ENCODE results near the gene KLK13. TPM values are rescaled to one million over a fixed set of nuclear protein-coding genes. Genes with fewer than 3 reads are reported as not detected.

Gene KLK13, protein sequence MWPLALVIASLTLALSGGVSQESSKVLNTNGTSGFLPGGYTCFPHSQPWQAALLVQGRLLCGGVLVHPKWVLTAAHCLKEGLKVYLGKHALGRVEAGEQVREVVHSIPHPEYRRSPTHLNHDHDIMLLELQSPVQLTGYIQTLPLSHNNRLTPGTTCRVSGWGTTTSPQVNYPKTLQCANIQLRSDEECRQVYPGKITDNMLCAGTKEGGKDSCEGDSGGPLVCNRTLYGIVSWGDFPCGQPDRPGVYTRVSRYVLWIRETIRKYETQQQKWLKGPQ
- total RNA-seq: not detected in 2 replicates

DNA sequence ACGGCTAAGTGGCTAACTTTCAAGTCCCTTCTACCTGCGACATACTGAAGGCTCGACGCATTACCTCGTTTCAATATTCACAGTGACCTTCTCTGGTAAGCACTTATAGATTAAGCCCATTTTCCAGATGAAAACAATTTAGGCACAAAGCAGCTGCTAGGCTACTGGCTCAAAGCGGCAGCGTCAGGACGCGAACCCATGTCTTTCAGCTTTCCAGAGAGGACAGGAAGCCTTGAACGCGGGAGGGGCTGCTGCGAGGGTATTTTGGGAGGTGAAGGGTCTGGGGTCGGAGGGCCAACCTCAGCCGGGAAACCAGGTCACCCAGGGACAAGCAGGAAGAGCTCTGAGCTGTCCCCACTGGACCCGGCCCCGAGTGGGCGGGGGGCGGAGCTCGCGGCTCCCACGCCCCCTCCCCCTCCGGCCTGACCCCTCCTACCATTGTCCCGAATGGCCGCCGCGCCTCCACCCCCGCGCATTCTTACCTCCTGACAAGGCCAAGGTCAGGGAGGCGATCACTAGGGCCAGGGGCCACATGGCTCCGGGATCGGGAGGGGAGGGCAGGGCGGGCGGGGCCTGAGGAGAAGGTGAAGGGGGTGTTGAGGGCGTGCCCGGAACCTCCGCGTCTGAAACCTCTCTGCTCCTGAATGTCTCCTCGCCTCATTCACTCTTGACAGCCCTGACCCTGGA lies at the start of gene KLK13:
TSS of gene KLK13 (minus strand) at position 559 of the 687 bp plus-strand sequence. CDS start at position 534, 25 bp downstream.
- DNase-seq (ENCODE audit: low read depth in 2 of 2): no peak

DNA sequence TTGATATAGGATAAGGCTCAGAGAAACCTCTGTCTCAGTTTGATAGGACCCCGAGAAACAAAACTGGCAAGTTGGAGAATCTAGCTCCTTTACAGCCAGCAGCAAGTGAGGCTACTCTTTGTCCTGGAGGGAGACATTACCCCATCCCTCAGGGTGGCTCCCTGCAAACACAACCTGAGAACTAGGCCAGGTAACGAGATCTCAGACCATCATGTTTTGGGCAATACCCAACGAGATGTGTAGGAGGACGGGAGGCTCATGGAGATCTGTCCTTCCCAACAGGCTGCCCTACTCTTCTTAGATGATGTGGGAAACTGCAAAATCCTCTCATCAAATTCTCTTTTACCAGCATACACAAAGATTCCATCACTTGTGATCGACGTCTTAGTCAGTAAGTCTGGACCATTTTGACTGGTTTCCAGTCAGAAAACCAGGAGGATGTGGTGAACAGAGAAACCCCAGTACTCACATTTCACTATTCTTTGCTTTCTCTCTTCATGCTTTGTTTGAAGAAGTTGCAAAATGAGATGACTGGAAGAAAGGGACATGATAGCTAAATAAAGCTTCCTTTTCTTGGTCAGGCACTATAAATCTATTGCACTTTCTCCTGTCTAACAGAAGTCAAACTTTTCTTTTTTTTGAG lies 49.3 kb upstream of the KLK13 start:
- no peak for DNase-seq (ENCODE audit: low read depth in 2 of 2)

DNA sequence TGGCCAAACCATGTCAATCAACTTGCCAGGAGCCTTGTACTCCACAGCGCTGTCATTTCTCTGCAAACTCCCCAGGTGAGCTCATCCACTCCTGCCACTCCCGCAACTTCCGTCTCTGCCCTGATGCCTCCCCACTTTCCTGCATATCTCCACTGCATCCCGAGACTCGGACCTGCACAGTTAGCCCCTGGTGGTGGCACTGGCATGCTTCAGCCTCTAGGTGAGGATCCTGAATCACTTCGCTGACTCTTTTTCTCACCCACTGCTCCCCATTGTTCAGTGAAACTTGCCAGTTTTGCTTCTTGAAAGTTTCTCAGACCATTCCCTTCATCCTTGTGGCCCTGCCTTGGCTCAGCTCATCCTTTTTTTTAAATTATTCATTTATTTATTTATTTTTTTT lies 46.7 kb upstream of the KLK13 start:
- no peak for DNase-seq (ENCODE audit: low read depth in 2 of 2)

DNA sequence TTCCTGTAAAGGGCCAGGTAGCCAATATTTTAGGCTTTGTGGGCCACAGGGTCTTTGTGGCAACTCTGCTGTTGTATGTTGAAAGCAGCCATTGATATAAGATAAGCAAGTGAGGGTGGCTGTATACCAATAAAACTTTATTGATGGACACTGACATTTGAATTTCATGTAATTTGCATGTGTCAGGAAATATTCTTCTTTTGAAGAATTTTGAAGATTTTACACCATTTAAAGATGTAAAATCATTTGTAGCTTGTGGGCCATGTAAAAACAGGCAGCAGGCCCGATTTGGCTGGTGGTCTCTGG lies 45.7 kb upstream of the KLK13 start:
- DNase-seq (ENCODE audit: low read depth in 2 of 2): no peak

DNA sequence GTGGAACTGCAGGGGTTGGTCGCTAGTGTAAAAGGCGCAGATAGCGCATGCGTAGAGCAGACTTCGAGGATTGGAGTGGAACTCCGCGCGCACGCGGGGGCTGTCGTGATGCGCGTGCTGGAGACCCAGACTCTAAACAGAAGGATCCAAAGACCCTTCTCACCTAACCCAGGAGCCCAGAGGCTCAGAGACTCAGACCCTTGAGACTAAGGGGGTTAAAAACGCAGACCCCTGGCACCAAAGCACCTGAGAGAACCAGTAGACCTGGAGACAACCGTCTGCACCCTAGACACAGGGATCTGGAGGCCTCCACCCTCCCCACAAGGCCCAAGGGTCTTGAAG lies 43.9 kb upstream of the KLK13 start:
- DNase-seq (ENCODE audit: low read depth in 2 of 2): no peak

DNA sequence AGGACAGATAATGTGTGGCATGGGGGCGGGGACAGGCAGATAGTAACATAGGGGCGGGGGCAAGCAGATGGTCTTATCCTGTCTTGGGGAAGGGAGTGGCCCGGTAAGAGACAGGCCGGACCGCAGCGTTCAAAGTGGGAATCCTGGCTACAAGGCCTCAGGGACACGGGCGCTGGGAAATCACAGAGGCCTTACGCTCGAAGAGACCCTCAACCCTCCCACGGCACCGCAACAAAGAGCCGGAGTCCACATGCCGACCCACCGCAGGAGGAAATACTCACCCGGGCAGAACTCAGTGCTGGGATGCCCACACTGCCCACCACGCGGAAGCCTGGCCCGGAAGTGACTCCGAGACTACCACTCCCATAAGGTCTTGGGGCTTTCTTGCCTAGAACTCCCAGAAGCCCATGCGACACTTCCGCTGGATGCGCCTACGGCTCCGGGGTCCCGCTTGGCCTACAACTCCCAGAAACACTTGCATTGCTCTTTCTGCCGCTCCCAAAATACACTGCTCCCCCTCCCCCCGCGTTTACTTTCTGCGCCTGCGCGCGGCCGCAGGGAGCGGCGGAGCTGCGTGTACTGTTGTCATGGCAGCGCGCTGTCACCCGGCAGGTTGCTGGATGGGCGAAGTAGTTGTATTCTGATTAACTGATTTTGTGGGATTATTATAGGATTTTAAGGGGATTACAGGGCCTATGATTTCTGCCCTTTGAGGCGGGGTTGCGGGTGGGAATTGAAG lies 43.3 kb upstream of the KLK13 start, which contains the start of gene CTU1:
TSS of gene CTU1 (minus strand) at position 344 of the 739 bp plus-strand sequence. CDS start 3,840 bp downstream, outside the sequence.
- peak; percentile 98 to 99 for DNase-seq (ENCODE audit: low read depth in 2 of 2)

DNA sequence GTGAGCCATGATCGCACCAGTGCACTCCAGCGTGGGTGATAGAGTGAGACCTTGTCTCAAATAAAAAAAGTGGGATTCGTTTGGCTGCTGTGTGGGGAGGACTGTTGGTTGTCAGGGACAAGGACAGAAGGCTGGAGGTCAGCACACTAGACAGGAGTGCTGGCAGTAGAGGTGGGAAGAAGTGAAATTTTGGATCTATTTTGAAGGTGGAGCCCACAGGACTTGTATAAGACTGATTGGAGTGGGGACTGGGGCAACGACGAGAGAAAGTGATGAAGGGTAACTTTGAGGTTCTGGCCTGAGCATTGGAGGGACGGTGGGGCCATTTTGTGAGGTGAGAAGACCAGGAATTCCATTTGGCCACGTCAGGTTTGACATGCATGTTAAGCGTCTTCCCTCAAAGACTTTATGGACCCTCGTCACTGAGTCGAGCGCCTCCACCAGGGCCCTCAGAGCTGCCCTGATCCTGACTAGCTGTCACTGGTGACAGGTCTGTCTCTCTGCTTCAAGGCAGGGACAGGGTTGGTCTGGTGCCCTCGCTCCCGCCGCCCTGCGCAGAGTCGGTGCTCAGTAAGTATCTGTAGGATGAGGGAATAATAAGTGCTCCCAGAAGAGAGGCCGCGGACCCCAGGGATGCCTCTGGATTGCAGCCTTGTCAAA lies 42.6 kb upstream of the KLK13 start:
- DNase-seq (ENCODE audit: low read depth in 2 of 2): no peak

DNA sequence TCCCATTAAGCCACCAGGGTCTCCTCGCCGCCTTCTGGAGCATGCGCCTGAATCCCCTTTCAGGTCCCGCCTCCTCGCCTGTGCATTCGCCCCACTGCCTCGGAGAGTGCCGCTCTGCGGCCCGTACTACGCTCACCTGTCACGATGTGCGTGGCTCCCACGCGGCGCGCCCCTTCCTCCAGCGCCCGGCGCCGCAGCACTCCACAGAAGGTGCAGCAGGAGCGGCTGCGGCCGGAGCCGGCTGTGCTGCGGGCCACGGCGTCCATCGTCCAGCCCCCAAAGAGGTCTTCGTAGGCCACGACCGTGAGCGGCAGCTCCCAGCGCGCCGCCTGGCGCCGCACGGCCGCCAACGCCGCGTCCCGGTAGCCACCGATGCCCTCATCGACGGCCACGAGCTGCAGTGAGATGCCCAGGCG lies 39.0 kb upstream of the KLK13 start:
- no peak for DNase-seq (ENCODE audit: low read depth in 2 of 2)

DNA sequence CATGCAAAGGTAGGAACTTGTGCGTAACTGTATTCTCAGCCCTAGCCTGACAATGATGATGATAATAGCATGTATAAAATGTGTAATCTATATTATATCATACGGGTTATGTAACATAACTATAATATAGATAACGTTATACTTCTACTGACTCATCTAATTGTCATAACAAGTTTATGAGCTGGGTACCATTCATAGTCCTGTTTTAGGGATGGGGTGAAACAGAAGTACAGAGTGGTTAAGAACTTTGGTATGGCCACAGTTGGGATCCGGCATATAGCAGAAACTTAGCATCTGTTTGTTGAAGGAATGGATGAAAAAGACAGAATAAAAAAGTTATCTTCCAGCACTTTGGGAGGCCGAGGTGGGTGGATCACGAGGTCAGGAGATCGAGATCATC lies 38.1 kb upstream of the KLK13 start:
- no peak for DNase-seq (ENCODE audit: low read depth in 2 of 2)

DNA sequence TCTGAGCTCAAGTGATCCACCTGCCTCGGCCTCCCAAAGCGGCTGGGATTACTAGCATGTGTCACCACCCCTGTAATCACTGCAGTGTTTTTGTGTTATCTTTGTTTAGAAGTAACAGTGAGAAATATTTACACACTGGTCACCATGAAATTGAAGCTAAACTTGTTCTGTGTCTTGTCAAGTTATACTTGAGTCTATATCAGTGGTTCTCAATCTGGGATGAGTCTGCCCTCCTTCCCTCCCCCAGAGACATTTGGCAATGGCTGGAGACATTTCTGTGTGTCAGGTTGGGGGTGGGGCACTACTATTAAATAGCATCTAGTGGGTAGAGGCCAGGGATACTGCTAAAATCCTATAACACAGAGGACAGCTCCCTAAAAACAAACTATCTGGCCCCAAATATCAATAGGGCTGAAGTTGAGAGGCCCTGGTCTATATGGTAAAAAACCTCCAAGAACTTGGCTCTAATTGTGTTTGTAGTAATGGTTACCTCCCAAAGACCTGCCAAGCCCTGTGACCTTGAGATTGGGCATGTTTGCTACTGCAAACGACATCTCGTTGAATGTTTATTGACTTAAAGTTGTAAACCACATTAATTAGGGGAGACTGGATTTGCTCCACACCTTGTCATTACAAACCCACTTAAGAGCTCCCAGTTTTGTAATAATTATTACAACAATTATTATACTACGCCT lies 36.4 kb upstream of the KLK13 start:
- no peak for DNase-seq (ENCODE audit: low read depth in 2 of 2)

DNA sequence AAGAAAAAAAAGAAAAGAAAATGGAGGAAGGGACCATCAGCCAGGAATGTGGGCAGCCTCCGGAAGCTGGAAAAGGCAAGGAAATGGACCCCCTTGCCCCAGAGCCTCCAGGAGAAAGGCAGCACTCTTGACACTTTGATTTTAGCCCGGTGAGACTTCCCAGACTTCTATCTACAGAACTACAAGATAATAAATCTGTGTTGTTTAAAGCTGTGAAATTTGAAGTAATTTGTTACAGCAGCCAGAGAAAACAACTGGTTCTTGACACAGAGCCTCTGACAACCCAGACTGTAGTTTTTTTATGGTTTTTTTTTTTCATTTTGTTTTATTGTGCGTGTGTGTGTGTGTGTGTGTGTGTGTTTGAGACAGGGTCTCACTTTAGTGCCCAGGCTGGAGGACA lies 35.7 kb upstream of the KLK13 start:
- DNase-seq (ENCODE audit: low read depth in 2 of 2): no peak

DNA sequence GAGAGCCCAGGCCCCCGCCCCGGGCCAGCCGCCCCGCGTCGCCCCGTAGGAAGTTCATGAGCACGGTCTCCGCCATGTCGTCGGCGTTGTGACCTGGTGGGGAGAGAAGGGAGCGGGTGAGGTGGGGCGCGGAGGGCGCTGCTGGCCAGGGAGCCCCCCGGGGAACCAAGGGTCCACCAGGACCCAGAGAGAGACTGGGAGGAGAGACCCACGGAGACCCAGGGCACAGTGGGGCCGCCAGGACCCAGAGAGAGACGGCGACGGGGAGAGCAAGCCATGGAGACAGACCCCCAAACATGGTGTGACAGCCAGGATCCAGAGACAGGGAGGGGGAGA lies 34.1 kb upstream of the KLK13 start:
- no peak for DNase-seq (ENCODE audit: low read depth in 2 of 2)

DNA sequence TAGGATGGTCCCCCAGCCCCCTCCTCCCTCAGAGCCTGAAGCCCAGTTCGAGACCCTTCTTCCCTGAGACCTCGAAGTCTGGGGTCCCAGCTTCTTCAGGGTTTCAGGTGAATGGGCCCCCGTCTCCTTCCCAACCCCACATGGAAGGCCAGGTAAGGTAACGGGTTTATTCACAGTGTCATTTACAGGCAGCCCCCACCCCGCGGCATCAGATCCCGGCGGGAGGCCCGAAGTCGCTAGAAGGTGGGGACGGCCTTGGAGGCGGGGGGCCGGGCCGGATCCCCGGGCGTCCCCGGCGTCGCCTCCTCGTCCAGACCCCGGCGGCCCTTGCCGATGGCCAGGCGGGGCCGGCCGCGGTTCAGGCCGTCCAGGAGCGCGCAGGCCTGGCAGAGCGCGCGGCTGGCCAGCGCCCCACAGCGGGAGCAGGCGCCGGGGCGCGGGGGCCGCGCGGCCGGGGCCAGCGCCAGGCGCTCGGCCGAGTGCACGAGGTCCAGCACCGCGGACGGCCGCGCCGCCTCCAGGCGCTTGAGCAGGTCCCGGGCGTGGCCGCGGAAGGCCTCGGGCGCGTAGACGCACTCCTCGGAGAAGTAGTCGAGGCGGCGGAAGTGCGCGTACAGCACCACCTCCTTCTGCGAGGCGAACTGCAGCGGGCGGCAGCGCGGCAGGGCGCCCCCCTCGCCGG lies 33.6 kb upstream of the KLK13 start:
- DNase-seq (ENCODE audit: low read depth in 2 of 2): no peak

DNA sequence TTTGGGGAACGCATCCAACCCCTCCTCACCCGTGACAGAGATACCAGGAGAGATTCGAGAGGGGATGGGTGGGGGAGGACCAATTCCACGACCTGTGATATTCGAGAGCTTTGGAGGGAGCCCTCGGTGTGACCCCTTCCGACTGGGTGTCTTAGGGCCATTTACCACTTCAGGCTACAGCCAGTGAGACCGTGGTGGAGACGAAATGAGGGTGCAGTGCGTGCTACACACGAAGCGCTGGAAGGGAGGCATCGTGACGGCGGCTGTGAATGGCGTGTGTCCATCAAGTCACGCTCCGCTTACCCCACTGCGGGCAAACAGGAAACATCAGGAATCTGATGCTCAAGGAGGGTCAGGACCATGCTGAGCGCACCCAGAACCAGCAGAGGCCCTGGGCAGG lies 32.9 kb upstream of the KLK13 start:
- DNase-seq (ENCODE audit: low read depth in 2 of 2): no peak

DNA sequence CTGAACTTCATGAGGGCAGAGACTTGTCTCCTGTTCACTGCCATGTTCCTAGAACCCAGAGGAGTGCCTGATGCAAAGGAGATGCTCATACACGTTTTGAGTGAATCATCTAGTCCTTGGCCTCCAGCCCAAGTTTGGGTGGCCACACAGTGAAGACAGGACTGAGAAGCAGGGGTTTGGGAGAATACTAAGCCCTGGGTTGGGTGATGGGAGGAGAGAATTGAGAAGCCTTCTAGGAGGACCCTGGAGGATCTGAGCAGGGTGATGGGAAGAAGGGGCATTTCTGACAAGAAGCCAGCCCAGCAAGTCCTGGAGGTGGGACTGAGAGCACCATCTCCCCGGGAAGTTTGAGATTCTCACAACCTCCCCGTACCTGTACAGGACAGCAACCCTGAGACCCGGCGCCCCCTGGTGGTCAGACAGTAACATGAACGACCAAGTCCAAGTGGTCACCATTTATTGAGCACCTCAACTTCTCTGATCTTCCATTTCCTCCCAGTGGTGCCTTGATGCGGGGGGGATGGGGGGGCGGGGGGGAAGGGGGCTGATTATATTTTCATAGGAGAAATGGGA lies 32.4 kb upstream of the KLK13 start:
- peak in 1 of 2 donors; percentile 59 for DNase-seq (ENCODE audit: low read depth in 2 of 2)

DNA sequence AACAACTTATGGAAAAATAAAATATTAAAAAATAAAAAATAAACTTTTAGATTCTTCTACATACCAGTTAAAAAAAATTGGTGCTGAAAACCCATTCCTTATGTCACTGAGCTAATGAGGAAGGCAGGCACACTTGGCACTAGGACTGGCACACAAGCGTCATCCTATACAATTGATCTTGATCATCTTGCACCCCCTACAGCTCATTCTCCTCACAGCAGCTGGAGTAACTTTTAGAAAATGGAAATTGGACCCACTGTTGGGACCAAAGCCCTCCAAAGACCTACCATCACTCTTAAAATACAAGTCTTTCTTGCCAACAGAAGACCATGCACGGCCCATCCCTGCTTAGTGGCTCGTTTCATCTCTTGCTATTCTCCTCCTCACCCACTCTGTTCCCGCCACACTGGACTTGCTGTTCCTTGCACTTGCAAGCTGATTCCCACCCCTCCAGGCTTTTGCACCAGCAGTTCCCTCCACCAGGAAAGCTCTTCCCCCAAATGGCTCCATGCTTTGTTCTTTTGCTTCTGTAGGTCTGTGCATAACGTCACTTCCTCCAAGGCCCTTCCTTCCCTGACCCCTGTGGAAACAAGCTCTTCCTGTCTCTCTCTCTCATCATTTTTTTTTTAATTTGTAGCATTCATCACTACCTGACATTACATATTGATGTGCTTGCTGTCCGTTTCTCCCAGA lies 31.7 kb upstream of the KLK13 start:
- peak in 1 of 2 donors; percentile 12 for DNase-seq (ENCODE audit: low read depth in 2 of 2)

DNA sequence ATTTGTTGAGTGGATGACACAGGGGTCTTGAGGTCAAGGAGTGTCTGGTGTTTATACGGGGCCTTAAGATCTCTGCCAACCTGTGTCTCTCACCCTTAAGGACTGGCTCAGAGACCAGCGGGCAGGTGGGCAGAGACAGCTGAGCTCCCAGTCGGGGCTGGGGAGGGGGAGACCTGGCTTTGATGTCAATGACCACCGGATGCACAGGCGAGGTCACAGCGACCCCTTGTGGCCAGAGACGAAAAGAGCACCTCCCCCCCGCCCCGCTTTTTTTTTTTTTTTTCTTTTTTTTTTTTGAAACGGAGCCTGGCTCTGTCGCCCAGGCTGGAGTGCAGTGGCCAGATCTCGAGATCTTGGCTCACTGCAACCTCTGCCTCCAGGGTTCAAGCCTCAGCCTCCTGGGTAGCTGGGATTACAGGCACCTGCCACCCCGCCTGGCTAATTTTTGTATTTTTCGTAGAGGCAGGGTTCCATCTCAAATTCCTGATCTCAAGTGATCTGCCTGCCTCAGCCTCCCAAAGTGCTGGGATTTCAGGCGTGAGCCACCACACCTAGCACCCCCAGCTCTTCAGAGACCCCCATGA lies 29.9 kb upstream of the KLK13 start:
- peak in 1 of 2 donors; percentile 22 for DNase-seq (ENCODE audit: low read depth in 2 of 2)

DNA sequence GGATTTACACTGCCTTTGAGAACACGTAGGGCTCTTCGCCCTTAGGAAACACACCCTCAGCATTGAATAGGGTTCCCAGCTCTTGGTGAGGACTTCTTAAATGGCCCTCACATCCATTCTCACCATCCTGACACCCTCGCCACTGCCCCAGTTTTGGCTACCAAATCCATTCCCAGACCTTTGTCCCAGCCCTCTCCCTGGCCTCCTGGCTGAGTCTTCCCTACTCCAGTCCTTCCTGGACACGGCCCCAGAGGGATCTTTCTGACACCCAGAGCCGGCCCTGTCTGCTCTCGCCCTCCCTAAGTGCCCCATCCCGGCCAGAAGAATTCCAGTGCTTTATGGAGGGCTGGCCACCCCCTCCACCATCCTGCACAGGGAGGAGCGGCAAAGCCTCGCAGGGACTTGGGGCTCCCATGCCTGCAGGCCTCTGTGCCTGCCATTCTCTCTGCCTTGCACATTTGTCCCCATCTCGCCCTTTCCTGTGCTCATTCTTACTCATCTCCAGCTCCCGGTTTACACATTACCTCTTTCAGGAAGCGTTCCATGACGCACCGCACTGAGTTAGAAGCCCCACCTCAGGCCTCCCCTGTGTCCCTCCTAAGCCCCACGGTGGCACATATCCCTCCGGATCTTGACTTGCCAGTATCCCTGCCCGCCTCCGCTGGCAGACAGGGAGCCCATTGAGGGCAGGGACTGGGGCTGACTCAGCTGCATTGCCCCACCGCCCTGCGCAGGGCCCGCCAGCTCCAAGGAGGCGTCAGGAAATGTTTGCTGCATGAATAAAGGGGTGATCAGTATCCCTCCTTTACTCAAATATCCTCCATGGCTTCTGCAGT lies 28.8 kb upstream of the KLK13 start:
- DNase-seq (ENCODE audit: low read depth in 2 of 2): peak; percentile 23 to 49

Measured in dermis microvascular lymphatic vessel endothelial cell (primary cell).